Adrenal gland (tissue), 12 donors: ENCODE data around the gene FUT4. TPM values are rescaled to one million over a fixed set of nuclear protein-coding genes. Genes with fewer than 3 reads are reported as not detected.

ENCODE experiments used
- DNase-seq, 7 donors: peaks; one replicate each; pipeline ENCODE4 v3.0.0-alpha.2; 2019 to 2020
- H3K27ac ChIP-seq, 5 donors: fragments of 200-600 bp; sonication (generic) in 4 of 5; 1 replicate in 3 of 5; 2 replicates in 2 of 5; pipeline versions ENCODE4 v1.5.1 to v1.8.0; 2016 to 2020; ENCODE audit warnings: mild to moderate bottlenecking in 1 of 5
- H3K27me3 ChIP-seq: fragments of 200-600 bp; 2 replicates; pipeline ENCODE4 v1.8.0; 2021
- H3K36me3 ChIP-seq, 2 donors: fragments of 200-600 bp; replicated peaks in 1 of 2; 1 replicate in 1 of 2; 2 replicates in 1 of 2; pipeline versions ENCODE4 v1.5.1 to v1.8.0; 2018 to 2022
- H3K4me1 ChIP-seq, 2 donors: fragments of 200-600 bp; replicated peaks in 1 of 2; 1 replicate in 1 of 2; 2 replicates in 1 of 2; pipeline versions ENCODE4 v1.5.1 to v1.8.0; 2018 to 2021
- H3K4me3 ChIP-seq, 4 donors: fragments of 200-600 bp; sonication (generic) in 3 of 4; one replicate each; pipeline ENCODE4 v1.5.1; 2016 to 2018
- H3K9me3 ChIP-seq, 3 donors: fragments of 200-600 bp; sonication (generic) in 1 of 3; replicated peaks in 1 of 3; 1 replicate in 2 of 3; 2 replicates in 1 of 3; pipeline versions ENCODE4 v1.5.1 to v1.8.0; 2016 to 2021
- POLR2A ChIP-seq, 2 donors: fragments of 450-650 bp; IDR thresholded peaks; one replicate each; pipeline ENCODE4 v1.6.1; 2017; ENCODE audit warnings: antibody characterized with exemption in 2 of 2, mild to moderate bottlenecking in 2 of 2, moderate library complexity in 1 of 2
- WGBS, 4 donors: extraction: QIAGEN DNeasy Blood & Tissue Kit in 2 of 4; methylation state at CpG; one replicate each; pipeline versions ENCODE4 v1.1.5 to v1.1.7; 2013 to 2017; 5-methylcytosine and 5-hydroxymethylcytosine counted together
- intact Hi-C, 2 donors: fragments of 100-400 bp; cut with DNase I; formaldehyde crosslinking; loops; one replicate each; pipeline versions ENCODE4 v1.14.1 to v1.15.0; 2022 to 2023
- polyA plus RNA-seq, 3 donors: library from polyadenylated mRNA; stranded (reverse); fragments of 200-250 nt in 2 of 3; fragments of 350-450 nt in 1 of 3; fragmentation: Illumina TruSeq in 1 of 3; extraction: RNeasy Lipid Tissue Mini Kit (QIAGEN cat#74804) in 1 of 3; gene quantifications; one replicate each; pipeline ENCODE4 v1.2.3, GENCODE V29; 2013 to 2014
- total RNA-seq, 9 donors: library from RNA; depleted of rRNA in 4 of 9; stranded (reverse); fragments of >200 nt in 4 of 9; fragments of 120-200 nt in 1 of 9; fragmentation: NEBNext Ultra II Directional in 1 of 9; extraction: Animal tissue kit (Norgen Biotek cat#: 25700) in 1 of 9; gene quantifications; one replicate each; pipeline versions ENCODE4 v1.1.0 to v1.2.4, GENCODE V29; 2013 to 2023
- TF ChIP-seq, protein P1 (sequence below), 6 experiments: fragments of 450-650 bp in 4 of 6; fragments of 200-600 bp in 2 of 6; sonication (generic) in 1 of 6; IDR thresholded peaks; 1 replicate in 5 of 6; 2 replicates in 1 of 6; pipeline versions ENCODE4 v1.5.1 to v1.8.0; 2016 to 2021; ENCODE audit warnings: antibody characterized with exemption in 6 of 6, mild to moderate bottlenecking in 2 of 6, moderate library complexity in 1 of 6
- donor health status: healthy with polysubstance abuse.
- donor health status: Bipolar disorder and iron deficiency.
- donor health status: DM: yes; HTN: yes; CAD: no.
- donor health status: DM: no; HTN: no; CAD: no.
- donor health status: DM: no; HTN: no; CAD: no.
- donor health status: DM: yes; HTN: yes; CAD: no.

FUT4 gene
- total and polyA plus RNA-seq, 12 donors = 0.61 to 5.8 (median 3.4) TPM

DNA sequence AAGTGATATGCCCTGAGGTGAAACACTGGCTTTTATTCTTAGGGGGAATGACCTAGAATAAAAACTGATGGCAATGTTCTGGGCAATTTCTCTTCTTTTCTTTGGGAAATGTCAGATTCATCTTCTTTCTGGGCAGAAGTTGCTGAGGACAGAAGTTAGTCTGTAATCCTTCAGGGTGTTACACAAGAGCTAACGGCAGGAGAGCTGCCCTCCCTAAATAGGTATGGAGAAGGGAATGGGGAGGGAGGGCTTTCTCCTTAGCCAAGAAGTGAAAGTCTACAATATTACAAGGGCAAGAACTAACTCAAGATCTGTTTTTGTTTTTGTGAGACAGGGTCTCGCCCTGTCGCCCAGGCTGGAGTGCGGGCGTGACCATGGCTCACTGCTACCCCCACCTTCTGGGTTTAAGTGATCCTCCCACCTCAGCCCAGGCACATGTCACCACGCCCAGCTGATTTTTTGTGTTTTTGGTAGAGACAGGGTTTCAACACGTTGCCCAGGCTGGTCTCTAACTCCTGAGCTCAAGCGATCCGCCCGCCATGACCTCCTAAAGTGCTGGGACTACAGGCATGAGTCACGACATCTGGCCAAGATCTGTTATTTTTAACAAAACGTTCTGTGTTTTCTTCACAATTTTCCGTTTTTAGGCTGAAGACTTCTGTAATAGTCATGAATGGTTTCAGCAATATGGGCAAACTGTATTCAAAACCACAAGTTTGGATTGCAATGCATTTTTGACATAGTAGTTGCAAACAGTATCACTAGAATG lies 30.7 kb downstream of the FUT4 start:
- H3K4me3 ChIP-seq = no peak overlapping the region
- TF ChIP-seq, protein P1, sequence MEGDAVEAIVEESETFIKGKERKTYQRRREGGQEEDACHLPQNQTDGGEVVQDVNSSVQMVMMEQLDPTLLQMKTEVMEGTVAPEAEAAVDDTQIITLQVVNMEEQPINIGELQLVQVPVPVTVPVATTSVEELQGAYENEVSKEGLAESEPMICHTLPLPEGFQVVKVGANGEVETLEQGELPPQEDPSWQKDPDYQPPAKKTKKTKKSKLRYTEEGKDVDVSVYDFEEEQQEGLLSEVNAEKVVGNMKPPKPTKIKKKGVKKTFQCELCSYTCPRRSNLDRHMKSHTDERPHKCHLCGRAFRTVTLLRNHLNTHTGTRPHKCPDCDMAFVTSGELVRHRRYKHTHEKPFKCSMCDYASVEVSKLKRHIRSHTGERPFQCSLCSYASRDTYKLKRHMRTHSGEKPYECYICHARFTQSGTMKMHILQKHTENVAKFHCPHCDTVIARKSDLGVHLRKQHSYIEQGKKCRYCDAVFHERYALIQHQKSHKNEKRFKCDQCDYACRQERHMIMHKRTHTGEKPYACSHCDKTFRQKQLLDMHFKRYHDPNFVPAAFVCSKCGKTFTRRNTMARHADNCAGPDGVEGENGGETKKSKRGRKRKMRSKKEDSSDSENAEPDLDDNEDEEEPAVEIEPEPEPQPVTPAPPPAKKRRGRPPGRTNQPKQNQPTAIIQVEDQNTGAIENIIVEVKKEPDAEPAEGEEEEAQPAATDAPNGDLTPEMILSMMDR (IDR thresholded peaks at IDR 0.05) = no peak
- no peak for TF ChIP-seq POLR2A (IDR thresholded peaks at IDR 0.05)

GRCh38 chr11:94576306-94576705 lies 32.6 kb downstream of the FUT4 start:
- Histone ChIP-seq H3K27ac (no peak overlapping the region), H3K36me3 (no peaks in the 10 kb centered on the region), H3K4me1 (no peaks in the 10 kb centered on the region), H3K9me3 (no peaks in the 10 kb centered on the region), H3K4me3 (no peak overlapping the region), H3K27me3 (no peaks in the 10 kb centered on the region)
- DNase-seq = no peak
- TF ChIP-seq POLR2A (IDR thresholded peaks at IDR 0.05) = no peak
- TF ChIP-seq, protein P1 (IDR thresholded peaks at IDR 0.05) = no peak
- 78 to 82% (median 81%) methylated on average over 5 of the region's 5 CpGs for WGBS, 4 donors
- intact Hi-C loops = no loop called here

More for the DNA sequence above, 30.7 kb downstream of the FUT4 start:
- no peak for DNase-seq
- intact Hi-C loops = no loop called here
- 68 to 78% (median 76%) methylated on average over 13 of the region's 13 CpGs for WGBS, 4 donors
- Histone ChIP-seq H3K4me1 (no peaks in the 10 kb centered on the region), H3K27me3 (no peaks in the 10 kb centered on the region), H3K36me3 (no peaks in the 10 kb centered on the region), H3K9me3 (no peaks in the 10 kb centered on the region), H3K27ac (no peak overlapping the region)

DNA sequence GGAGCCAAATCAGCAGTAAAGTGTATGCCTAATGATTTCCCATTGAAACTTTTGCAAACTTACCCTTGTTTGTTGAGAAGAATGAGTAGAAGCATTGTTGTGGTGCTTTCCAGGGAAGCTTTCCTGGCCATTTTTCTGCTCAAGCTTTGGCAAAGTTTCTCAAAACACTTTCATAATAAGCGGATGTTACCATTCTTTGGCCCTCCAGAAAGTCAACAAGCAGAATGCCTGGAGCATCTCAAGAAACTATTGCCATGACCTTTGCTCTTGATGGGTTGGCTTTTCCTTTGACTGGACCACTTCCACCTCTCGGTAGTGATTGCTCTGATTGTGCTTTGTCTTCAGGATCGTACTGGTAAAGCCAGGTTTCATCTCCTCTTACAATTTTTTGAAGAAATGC lies 34.1 kb downstream of the FUT4 start:
- H3K4me1 ChIP-seq = no peaks in the 10 kb centered on the region
- intact Hi-C loops = no loop called here
- no peak overlapping the region for H3K27ac ChIP-seq
- 75 to 90% (median 84%) methylated on average over 3 of the region's 3 CpGs for WGBS, 4 donors
- H3K4me3 ChIP-seq = no peak overlapping the region
- no peak for DNase-seq
- H3K27me3 ChIP-seq = no peaks in the 10 kb centered on the region
- no peaks in the 10 kb centered on the region for H3K36me3 ChIP-seq
- no peaks in the 10 kb centered on the region for H3K9me3 ChIP-seq
- no peak for TF ChIP-seq POLR2A (IDR thresholded peaks at IDR 0.05)
- TF ChIP-seq, protein P1 (IDR thresholded peaks at IDR 0.05) = no peak

GRCh38 chr11:94581926-94582325 lies 38.2 kb downstream of the FUT4 start:
- Histone ChIP-seq H3K9me3 (no peaks in the 10 kb centered on the region), H3K36me3 (no peaks in the 10 kb centered on the region), H3K27ac (no peak overlapping the region), H3K4me1 (no peaks in the 10 kb centered on the region), H3K4me3 (no peak overlapping the region), H3K27me3 (no peaks in the 10 kb centered on the region)
- intact Hi-C loops = no loop called here
- no peak for DNase-seq
- TF ChIP-seq, protein P1 (IDR thresholded peaks at IDR 0.05) = no peak
- TF ChIP-seq POLR2A (IDR thresholded peaks at IDR 0.05) = no peak
- WGBS, 4 donors = 0 to 93% (median 79%) methylated on average over 1 of the region's 1 CpG
